IMR-90 (cell line): ENCODE data around the gene KCP. TPM values are rescaled to one million over a fixed set of nuclear protein-coding genes. Genes with fewer than 3 reads are reported as not detected.

ENCODE experiments used
- ATAC-seq: fragments of 200-7000 bp; cut with Tn5 transposase; 2 replicates; pipeline ENCODE4 v1.9.1; 2020; ENCODE audit warnings: low read depth, mild to moderate bottlenecking, moderate library complexity
- BruUV-seq: library from RNA; stranded (reverse); fragments of 400-500 nt; replicated peaks from 2 replicates; lab custom pipeline; 2021; lab: Mats Ljungman, UMichigan
- CTCF ChIA-PET: fragments of 300-600 bp; formaldehyde crosslinking; extraction: SDS; loops from one replicate; lab custom pipeline; 2021; ENCODE audit warnings: antibody characterized with exemption; lab: Yijun Ruan, JAX
- POLR2A ChIA-PET: fragments of 300-600 bp; sonication (Branson Sonifier 250); formaldehyde crosslinking; loops from one replicate; lab custom pipeline; 2022; ENCODE audit warnings: antibody characterized with exemption; ENCODE audit not compliant: unreplicated experiment; lab: Charles Lee
- DNase-seq: peaks from one replicate; pipeline ENCODE4 v3.0.0; 2013
- H2AFZ ChIP-seq: replicated peaks from 2 replicates; pipeline ENCODE3; 2013; ENCODE audit warnings: low read length, mild to moderate bottlenecking; ENCODE audit not compliant: poor library complexity
- H2AK5ac ChIP-seq: 2 replicates; pipeline ENCODE4 v1.6.1; 2013; ENCODE audit warnings: low read depth, low read length, inconsistent platforms
- H2AK9ac ChIP-seq: replicated peaks from 2 replicates; pipeline ENCODE3; 2013; ENCODE audit warnings: mild to moderate bottlenecking, low read depth, low read length, moderate library complexity; ENCODE audit not compliant: poor library complexity
- H2BK120ac ChIP-seq: 2 replicates; pipeline ENCODE4 v1.6.1; 2013; ENCODE audit warnings: low read depth, low read length, inconsistent platforms
- H2BK15ac ChIP-seq: 3 replicates; pipeline ENCODE4 v1.6.1; 2013; ENCODE audit warnings: low read depth, low read length, inconsistent platforms
- H2BK20ac ChIP-seq: 2 replicates; pipeline ENCODE4 v1.6.1; 2013; ENCODE audit warnings: low read depth, mild to moderate bottlenecking, inconsistent platforms, low read length, moderate library complexity
- H2BK5ac ChIP-seq: 2 replicates; pipeline ENCODE4 v1.6.1; 2013; ENCODE audit warnings: mild to moderate bottlenecking, low read depth, low read length, inconsistent platforms; ENCODE audit not compliant: poor library complexity, severe bottlenecking
- H3K14ac ChIP-seq: replicated peaks from 2 replicates; pipeline ENCODE4 v1.6.1; 2013; ENCODE audit warnings: low read depth, low read length, inconsistent platforms
- H3K18ac ChIP-seq: 2 replicates; pipeline ENCODE4 v1.6.1; 2013; ENCODE audit warnings: low read depth, low read length, control low read depth
- H3K23ac ChIP-seq: 2 replicates; pipeline ENCODE4 v1.6.1; 2013; ENCODE audit warnings: low read depth, low read length, inconsistent platforms
- H3K27ac ChIP-seq: 2 replicates; pipeline ENCODE4 v1.5.1; 2013; ENCODE audit warnings: mild to moderate bottlenecking, control low read depth, low read length; ENCODE audit not compliant: insufficient read depth
- H3K27me3 ChIP-seq: 2 replicates; pipeline ENCODE4 v1.6.1; 2013; ENCODE audit warnings: low read length; ENCODE audit not compliant: control insufficient read depth, insufficient read depth
- H3K36me3 ChIP-seq: 2 replicates; pipeline ENCODE4 v1.6.1; 2013; ENCODE audit warnings: low read length, mixed read lengths; ENCODE audit not compliant: control insufficient read depth, insufficient read depth
- H3K4ac ChIP-seq: 2 replicates; pipeline ENCODE4 v1.6.1; 2013; ENCODE audit warnings: low read depth, low read length, inconsistent platforms
- H3K4me1 ChIP-seq: 2 replicates; pipeline ENCODE4 v1.6.1; 2013; ENCODE audit warnings: low read length, mixed read lengths; ENCODE audit not compliant: control insufficient read depth, insufficient read depth
- H3K4me2 ChIP-seq: 2 replicates; pipeline ENCODE4 v1.6.1; 2013; ENCODE audit warnings: low read depth, mild to moderate bottlenecking, control low read depth, low read length, moderate library complexity
- H3K4me3 ChIP-seq: 2 replicates; pipeline ENCODE4 v1.5.1; 2013; ENCODE audit warnings: low read depth, mild to moderate bottlenecking, control low read depth, low read length, moderate library complexity; ENCODE audit not compliant: insufficient read depth
- H3K56ac ChIP-seq: 2 replicates; pipeline ENCODE4 v1.6.1; 2013; ENCODE audit warnings: low read length, inconsistent platforms; ENCODE audit not compliant: insufficient read depth; ENCODE audit errors: extremely low read depth
- H3K79me1 ChIP-seq, 2 experiments: 2 replicates each; pipeline ENCODE4 v1.6.1; 2013; ENCODE audit warnings: low read length in 2 of 2, inconsistent platforms in 1 of 2, low read depth in 1 of 2
- H3K9ac ChIP-seq: 2 replicates; pipeline ENCODE4 v1.6.1; 2013; ENCODE audit warnings: low read depth, low read length, control low read depth
- H3K9me1 ChIP-seq: 2 replicates; pipeline ENCODE4 v1.6.1; 2013; ENCODE audit warnings: low read length, inconsistent platforms; ENCODE audit not compliant: insufficient read depth
- H3K9me3 ChIP-seq: 2 replicates; pipeline ENCODE4 v1.6.1; 2013; ENCODE audit warnings: low read length; ENCODE audit not compliant: control insufficient read depth, insufficient read depth
- H4K20me1 ChIP-seq: 2 replicates; pipeline ENCODE4 v1.6.1; 2013; ENCODE audit warnings: low read length, inconsistent platforms; ENCODE audit not compliant: insufficient read depth
- H4K5ac ChIP-seq: 2 replicates; pipeline ENCODE4 v1.6.1; 2013; ENCODE audit warnings: mild to moderate bottlenecking, low read depth, low read length, control low read depth
- H4K8ac ChIP-seq, 2 experiments: 2 replicates each; pipeline ENCODE4 v1.6.1; 2013; ENCODE audit warnings: low read depth in 2 of 2, low read length in 2 of 2, control low read depth in 1 of 2, inconsistent platforms in 1 of 2
- H4K91ac ChIP-seq: 2 replicates; pipeline ENCODE4 v1.6.1; 2013; ENCODE audit warnings: low read depth, low read length, inconsistent platforms; ENCODE audit not compliant: insufficient read depth
- FOS ChIP-seq: fragments of 150-350 bp; IDR thresholded peaks from 2 replicates; pipeline ENCODE4 v1.6.1; 2016; ENCODE audit warnings: low read depth, low read length
- MXI1 ChIP-seq: IDR thresholded peaks from 2 replicates; pipeline ENCODE4 v1.6.1; 2012; ENCODE audit warnings: low read depth, mild to moderate bottlenecking, low read length, moderate library complexity, borderline replicate concordance
- RAD21 ChIP-seq: IDR thresholded peaks from 2 replicates; pipeline ENCODE4 v1.6.1; 2012; ENCODE audit warnings: low read length, improper control_type of control experiment
- RCOR1 ChIP-seq: IDR thresholded peaks from 2 replicates; pipeline ENCODE4 v1.6.1; 2012; ENCODE audit warnings: mild to moderate bottlenecking, low read length, improper control_type of control experiment; ENCODE audit not compliant: insufficient replicate concordance
- RFX5 ChIP-seq: IDR thresholded peaks from 2 replicates; pipeline ENCODE4 v1.8.0; 2012; ENCODE audit warnings: low read depth, mild to moderate bottlenecking, low read length, moderate library complexity
- WGBS, 2 experiments: methylation state at CpG; one replicate each; pipeline versions ENCODE4 v1.1.5 to v1.1.7; 2013; ENCODE audit warnings: missing lambda C conversion rate in 2 of 2; ENCODE audit not compliant: insufficient read length in 1 of 2; ENCODE audit errors: extremely low coverage in 2 of 2; 5-methylcytosine and 5-hydroxymethylcytosine counted together
- dilution Hi-C: fragments of 300-500 bp; cut with HindIII; formaldehyde crosslinking; loops from one replicate; pipeline ENCODE4 v1.14.3; 2018; ENCODE audit warnings: low sequenced_read_pairs; ENCODE audit not compliant: unreplicated experiment
- in situ Hi-C: fragments of 300-500 bp; cut with MboI; formaldehyde crosslinking; loops from 3 replicates; pipeline ENCODE4 v1.14.3; 2019; ENCODE audit warnings: low sequenced_read_pairs, inconsistent platforms, mixed read lengths
- intact Hi-C: fragments of 100-400 bp; cut with micrococcal nuclease; formaldehyde crosslinking; loops from 2 replicates; pipeline ENCODE4 v1.10.0; 2022
- polyA plus RNA-seq, 3 experiments: library from polyadenylated mRNA; depleted of rRNA; stranded (reverse); fragments of >200 nt; gene quantifications; 2 replicates each; pipeline ENCODE4 v1.2.3, GENCODE V29; 2012; ENCODE audit warnings: low replicate concordance in 1 of 3
- total RNA-seq: library from RNA; depleted of rRNA; stranded (reverse); fragments of >200 nt; gene quantifications from 2 replicates; pipeline ENCODE4 v1.2.3, GENCODE V29; 2012
- TF ChIP-seq, protein P1 (sequence below): fragments of 150-350 bp; IDR thresholded peaks from 2 replicates; pipeline ENCODE4 v1.6.1; 2016; ENCODE audit warnings: low read depth, mild to moderate bottlenecking, low read length, moderate library complexity, borderline replicate concordance

The KCP gene
- total and polyA plus RNA-seq, 2 of the 4 experiments (the other 2 are of a cell fraction), result 0.03 TPM; not detected in 1

DNA sequence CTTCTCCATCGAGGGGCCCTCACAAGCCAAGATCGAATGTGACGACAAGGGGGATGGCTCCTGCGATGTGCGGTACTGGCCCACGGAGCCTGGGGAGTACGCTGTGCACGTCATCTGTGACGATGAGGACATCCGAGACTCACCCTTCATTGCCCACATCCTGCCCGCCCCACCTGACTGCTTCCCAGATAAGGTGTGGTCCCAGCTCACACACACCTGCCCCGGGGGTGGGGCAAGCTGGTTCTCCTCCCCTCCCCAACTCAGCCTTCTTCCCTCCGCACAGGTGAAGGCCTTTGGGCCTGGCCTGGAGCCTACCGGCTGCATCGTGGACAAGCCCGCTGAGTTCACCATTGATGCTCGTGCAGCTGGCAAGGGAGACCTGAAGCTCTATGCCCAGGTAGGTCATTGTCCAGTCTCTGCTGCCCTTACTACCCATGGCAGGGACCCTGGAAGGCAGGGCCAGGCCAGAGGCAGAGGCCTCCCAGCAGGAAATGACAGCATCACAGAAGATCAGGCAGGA lies 69.3 kb downstream of the KCP start:
- H3K18ac ChIP-seq, result no peak overlapping the region
- no peak overlapping the region for H3K9ac ChIP-seq
- ChIA-PET POLR2A (no interaction called here), CTCF (no interaction called here)
- BruUV-seq, result no TSS peak
- peaks cover 97% of the 10 kb centered on the region for H3K36me3 ChIP-seq
- H2BK15ac ChIP-seq, result no peak overlapping the region
- WGBS, 2 experiments, result 93% methylated on average over 3 of the region's 17 CpGs; no CpG with 5 or more reads in 1 of the 2 experiments
- no peak overlapping the region for H3K4ac ChIP-seq
- peaks cover 32 to 91% of the 10 kb centered on the region in 2 experiments for H3K79me1 ChIP-seq
- ATAC-seq (no peak; the same call in 1 of the 2 replicates), DNase-seq (no peak)
- H4K8ac ChIP-seq, result no peak overlapping the region
- H2BK20ac ChIP-seq, result no peak overlapping the region
- H3K4me2 ChIP-seq, result no peak overlapping the region
- dilution Hi-C loops (no loop called here), intact Hi-C loops (no loop called here), in situ Hi-C loops (no loop called here)
- no peak overlapping the region for H3K56ac ChIP-seq
- no peaks in the 10 kb centered on the region; the same call in 1 of the 2 replicates for H3K9me1 ChIP-seq
- no peak overlapping the region for H4K91ac ChIP-seq
- TF ChIP-seq, protein P1, sequence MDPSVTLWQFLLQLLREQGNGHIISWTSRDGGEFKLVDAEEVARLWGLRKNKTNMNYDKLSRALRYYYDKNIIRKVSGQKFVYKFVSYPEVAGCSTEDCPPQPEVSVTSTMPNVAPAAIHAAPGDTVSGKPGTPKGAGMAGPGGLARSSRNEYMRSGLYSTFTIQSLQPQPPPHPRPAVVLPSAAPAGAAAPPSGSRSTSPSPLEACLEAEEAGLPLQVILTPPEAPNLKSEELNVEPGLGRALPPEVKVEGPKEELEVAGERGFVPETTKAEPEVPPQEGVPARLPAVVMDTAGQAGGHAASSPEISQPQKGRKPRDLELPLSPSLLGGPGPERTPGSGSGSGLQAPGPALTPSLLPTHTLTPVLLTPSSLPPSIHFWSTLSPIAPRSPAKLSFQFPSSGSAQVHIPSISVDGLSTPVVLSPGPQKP, result no peak
- TF ChIP-seq RCOR1 (no peak), FOS (no peak), MXI1 (no peak), RFX5 (no peak), RAD21 (no peak)
- no peak overlapping the region for H3K14ac ChIP-seq
- peaks cover 99% of the 10 kb centered on the region for H4K20me1 ChIP-seq
- H2AK5ac ChIP-seq, result no peak overlapping the region
- H2BK120ac ChIP-seq, result no peak overlapping the region
- H3K4me1 ChIP-seq, result peaks cover 9% of the 10 kb centered on the region
- no peak overlapping the region for H3K27ac ChIP-seq
- no peak overlapping the region for H3K23ac ChIP-seq
- no peak overlapping the region for H2AFZ ChIP-seq
- H3K4me3 ChIP-seq, result no peak overlapping the region
- H2BK5ac ChIP-seq, result no peak overlapping the region
- no peaks in the 10 kb centered on the region for H3K9me3 ChIP-seq
- no peak overlapping the region for H4K5ac ChIP-seq
- peak overlapping the region; percentile 48 for H2AK9ac ChIP-seq
- no peaks in the 10 kb centered on the region for H3K27me3 ChIP-seq
